GM12878 (cell line): Measurements from ENCODE around the gene STAG1.

ENCODE experiments used
- CHD1 ChIP-seq: IDR thresholded peaks from 2 replicates; pipeline ENCODE4 v1.6.1; 2012; ENCODE audit warnings: low read depth, low read length, improper control_type of control experiment
- CTCF ChIP-seq, 3 experiments: IDR thresholded peaks in 2 of 3; conservative IDR thresholded peaks in 1 of 3; 2 replicates each; pipeline ENCODE4 v1.5.1; 2011; ENCODE audit warnings: low read depth in 3 of 3, low read length in 3 of 3, mild to moderate bottlenecking in 3 of 3, control low read depth in 2 of 3, moderate library complexity in 2 of 3, inconsistent platforms in 1 of 3, mixed read lengths in 1 of 3; ENCODE audit not compliant: control insufficient read depth in 2 of 3, insufficient read depth in 1 of 3; ENCODE audit errors: extremely low read depth in 1 of 3
- FOS ChIP-seq: IDR thresholded peaks from 3 replicates; pipeline ENCODE4 v1.6.1; 2011; ENCODE audit warnings: borderline replicate concordance; ENCODE audit not compliant: insufficient read length; ENCODE audit errors: extremely low read depth
- PRDM15 ChIP-seq: fragments of 450-650 bp; formaldehyde crosslinking; IDR thresholded peaks from 2 replicates; pipeline ENCODE4 v1.4.0; 2020; ENCODE audit warnings: mild to moderate bottlenecking, moderate library complexity
- RUNX3 ChIP-seq: IDR thresholded peaks from 2 replicates; pipeline ENCODE4 v1.6.1; 2012; ENCODE audit warnings: low read length, inconsistent platforms
- SP1 ChIP-seq: IDR thresholded peaks from one replicate; pipeline ENCODE4 v1.6.1; 2011; ENCODE audit warnings: low read depth, low read length

GRCh38 chr3:136463170-136463569 lies 289.0 kb downstream of the STAG1 start:
- TF ChIP-seq SP1 (no peak), CTCF (IDR thresholded peaks at IDR 0.05 in 2 of 3, conservative IDR thresholded peaks at IDR 0.05 in 1 of 3; ENCODE audit: control insufficient read depth in 2 of 3, extremely low read depth in 1 of 3, insufficient read depth in 1 of 3, low read depth in 3 of 3, low read length in 3 of 3) (no peak), FOS (no peak), PRDM15 (CRISPR knock-in tag) (no peak), RUNX3 (no peak), CHD1 (no peak)
